NCI-H1105 (cell line): Measurements from ENCODE around the gene PTPMT1.

Source experiments
- DNase-seq: peaks from one replicate; lab custom pipeline; 2025; lab: John Stamatoyannopoulos, UW

Gene PTPMT1

GRCh38 chr11:47578524-47579494, 13.4 kb downstream of the PTPMT1 start, which contains the start of the genes KBTBD4 and NDUFS3:
TSS of gene KBTBD4 (minus strand) at chr11:47578970. CDS start at chr11:47578951, 19 bp downstream.
TSS of gene NDUFS3 (plus strand) at chr11:47579074. CDS start at chr11:47579092, 18 bp downstream.
- DNase-seq = peak; percentile 93

GRCh38 chr11:47583844-47584243, 18.4 kb downstream of the PTPMT1 start:
- DNase-seq = no peak

DNA sequence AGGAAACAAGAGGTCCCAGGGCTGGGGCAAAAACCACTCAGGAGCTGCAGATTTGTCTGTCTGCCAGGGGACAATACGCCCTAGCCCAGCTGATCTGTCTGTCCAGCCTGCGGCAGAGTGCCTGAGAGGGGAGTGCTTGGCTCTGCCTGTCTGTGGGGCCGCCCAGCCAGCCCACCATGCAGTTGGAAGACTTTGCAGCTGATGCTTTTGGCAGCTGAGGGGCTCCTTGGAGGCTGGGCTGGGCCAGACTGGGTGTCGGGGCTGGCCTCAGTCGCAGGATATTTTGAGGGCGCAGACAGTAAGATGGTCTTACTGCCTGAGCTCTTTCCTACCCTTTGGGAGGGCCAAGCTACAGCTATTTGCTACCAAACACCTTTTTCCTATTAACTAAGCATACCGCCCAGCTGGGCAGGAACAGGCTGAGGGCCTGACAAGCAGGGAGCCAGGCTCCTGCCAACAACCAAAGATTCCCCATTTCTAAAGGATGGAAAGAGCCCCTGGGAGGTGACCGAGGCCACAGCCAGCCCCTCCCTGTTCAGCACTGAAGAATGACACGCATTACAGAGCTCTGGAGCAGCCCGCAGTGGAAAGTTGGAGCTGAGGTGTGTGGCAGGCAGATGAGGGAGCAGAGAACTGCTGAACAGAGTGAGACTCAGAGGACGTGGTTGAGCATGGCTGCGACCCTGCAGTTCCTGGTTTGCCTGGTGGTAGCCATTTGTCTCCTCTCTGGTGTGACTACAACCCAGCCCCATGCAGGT, 20.9 kb downstream of the PTPMT1 start, which contains the start of gene FAM180B:
Gene FAM180B (plus strand): TSS at position 581 of the 758 bp plus-strand sequence. CDS start 91 bp downstream, at position 672.
- DNase-seq = no peak

- no peak for DNase-seq
Observed at GRCh38 chr11:47587039-47587716, 21.8 kb downstream of the PTPMT1 start.

DNA sequence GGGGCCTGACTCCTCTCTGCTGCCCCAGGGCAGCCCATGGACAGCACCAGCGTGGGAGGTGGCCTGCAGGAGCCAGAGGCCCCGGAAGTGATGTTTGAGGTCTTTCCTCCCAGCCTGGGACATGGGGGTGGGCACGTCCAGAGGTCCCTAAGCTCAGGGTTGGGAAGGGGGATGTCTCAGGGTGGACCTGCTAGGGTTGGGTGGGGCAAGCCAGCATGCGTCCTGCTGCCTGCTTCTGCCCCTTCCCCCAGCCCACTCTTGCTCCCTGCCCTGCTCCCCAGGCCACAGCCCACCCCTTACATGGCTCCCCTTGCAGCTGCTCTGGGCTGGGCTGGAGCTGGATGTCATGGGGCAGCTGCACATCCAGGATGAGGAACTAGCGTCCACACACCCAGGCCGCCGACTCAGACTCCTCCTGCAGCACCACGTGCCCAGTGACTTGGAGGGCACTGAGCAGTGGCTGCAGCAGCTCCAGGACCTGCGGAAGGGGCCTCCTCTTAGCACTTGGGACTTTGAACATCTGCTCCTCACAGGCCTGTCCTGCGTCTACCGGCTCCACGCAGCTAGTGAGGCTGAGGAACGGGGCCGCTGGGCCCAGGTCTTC, 22.4 kb downstream of the PTPMT1 start:
- no peak for DNase-seq

DNA sequence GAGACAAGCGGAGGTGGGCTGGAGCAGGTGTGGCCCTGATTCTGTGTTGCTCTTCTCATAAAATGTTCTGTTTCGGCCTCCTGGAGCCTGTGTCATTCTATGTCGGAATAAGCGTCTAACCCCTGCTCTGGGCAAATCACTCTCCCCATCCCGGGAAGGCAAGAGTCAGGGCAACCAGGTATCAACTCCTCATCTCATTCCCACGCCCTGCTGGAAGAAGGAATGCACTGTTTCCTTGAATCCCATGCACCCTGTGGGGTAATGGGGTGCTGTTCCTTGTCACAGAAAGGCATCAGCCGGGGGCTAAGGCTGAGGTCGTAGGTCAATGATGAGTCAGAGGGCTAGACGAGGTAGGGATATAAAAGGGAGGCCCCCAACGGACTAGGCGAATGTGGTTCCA, 23.7 kb downstream of the PTPMT1 start:
- DNase-seq = no peak

DNA sequence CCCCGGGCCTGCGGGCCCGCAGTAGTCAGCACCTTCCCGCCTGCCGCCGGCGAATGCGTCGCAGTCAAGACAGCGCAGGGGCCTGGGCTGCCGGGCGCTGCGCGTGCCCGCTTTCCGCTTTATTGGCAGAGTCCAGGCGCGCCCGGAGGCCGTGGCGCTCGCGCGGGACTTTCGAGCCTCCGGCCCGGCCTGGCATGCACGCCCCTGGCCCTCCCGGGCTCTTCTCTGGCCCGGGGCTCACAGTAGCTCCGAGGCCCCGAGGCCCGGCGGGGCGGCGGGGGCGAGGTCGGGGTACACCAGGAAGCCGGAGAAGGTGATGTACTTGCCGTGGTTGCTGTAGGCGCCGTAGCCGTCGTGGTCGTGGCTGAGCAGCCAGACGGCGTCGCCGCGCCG, 24.2 kb downstream of the PTPMT1 start:
- no peak for DNase-seq

DNA sequence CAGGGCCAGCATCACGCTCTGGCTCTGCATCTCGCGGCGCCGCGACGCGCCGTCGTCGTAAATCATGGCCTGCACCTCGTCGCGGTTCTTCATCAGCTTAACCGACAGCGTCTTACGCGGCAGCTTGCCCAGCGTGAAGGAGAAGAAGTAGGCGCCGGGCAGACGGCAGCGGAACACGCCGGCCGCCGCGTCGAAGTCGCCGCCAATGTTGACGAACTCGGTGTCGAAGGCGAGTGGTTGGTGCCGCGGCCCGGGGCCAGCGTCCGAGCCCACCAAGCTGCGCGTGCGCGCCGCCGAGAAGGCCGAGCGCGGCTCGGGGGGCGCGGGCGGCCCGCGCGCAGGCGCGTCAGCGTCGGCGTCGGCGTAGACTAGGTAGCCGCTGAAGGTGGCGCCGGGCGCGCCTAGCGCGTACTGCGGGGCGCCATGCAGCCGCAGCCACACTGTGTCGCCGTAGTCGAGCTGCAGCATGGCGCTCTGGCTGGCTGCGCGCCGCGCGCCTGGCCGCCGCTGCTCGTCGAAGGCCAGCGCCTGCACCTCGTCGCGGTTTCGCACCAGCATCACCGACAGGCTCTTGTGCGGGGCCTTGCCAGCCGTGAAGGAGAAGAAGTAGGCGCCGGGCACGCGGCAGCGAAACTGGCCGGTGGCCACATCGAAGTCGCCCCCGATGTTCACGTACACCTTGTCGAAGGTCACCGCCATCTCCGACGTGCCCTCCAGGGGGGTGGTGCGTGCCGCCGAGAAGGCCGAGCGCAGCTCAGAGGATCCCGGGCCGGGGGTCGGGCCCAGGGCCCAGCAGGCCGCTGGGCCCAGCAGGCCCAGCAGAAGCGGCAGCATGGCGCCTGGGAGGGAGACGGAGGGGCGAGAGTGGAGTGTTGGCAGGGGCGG, 24.8 kb downstream of the PTPMT1 start:
- DNase-seq = no peak

- DNase-seq = no peak
Observed at GRCh38 chr11:47591764-47592163, 26.4 kb downstream of the PTPMT1 start.

GRCh38 chr11:47592251-47592650, 26.9 kb downstream of the PTPMT1 start:
- DNase-seq = no peak

DNA sequence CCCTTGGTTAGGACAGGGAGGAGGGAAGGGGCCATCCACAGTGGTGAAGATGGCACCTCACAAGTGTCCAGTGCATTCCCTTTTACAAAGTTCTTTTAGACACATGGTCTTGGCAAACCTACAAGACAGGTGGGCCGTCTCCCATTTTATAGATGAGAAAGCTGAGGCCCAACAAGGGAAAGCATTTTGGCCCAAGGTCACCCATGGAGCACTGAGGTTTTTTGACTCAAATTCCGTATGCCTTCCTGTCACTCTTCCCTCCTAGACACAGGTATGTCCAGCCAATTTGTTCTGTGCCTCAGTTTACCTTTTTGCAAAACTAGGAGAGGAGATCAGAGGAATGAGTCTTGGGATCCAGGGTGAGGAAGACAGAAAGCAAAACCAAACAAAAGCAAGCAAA, 27.6 kb downstream of the PTPMT1 start:
- no peak for DNase-seq

DNA sequence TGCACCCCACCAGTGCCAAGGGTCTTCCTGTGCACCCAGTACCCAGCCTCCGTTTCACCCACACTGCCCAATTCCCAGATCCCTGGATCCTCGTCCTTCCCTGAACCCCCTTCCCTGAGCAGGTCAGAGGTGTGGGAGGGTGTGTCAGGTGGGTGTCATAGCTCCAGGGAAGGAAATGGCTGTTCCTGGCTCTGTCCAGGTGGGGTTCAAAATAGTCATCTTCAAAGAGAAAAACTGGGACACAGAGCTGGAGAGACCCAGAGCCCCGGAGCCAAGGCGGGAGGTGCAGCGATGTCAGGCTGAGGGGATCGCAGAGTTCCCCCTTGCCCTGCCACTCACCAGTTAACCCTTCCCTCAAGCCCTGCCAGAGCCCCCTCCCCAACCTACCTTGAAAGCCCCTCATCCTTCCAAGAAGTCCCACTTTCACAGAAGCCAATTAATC, 28.1 kb downstream of the PTPMT1 start:
- no peak for DNase-seq

GRCh38 chr11:47593934-47594855, 28.8 kb downstream of the PTPMT1 start, which contains the start of gene C1QTNF4:
TSS of gene C1QTNF4 (minus strand) at chr11:47594411. CDS start at chr11:47590810, 3,601 bp downstream.
- no peak for DNase-seq

- no peak for DNase-seq
Observed at GRCh38 chr11:47595029-47595428, 29.6 kb downstream of the PTPMT1 start.

DNA sequence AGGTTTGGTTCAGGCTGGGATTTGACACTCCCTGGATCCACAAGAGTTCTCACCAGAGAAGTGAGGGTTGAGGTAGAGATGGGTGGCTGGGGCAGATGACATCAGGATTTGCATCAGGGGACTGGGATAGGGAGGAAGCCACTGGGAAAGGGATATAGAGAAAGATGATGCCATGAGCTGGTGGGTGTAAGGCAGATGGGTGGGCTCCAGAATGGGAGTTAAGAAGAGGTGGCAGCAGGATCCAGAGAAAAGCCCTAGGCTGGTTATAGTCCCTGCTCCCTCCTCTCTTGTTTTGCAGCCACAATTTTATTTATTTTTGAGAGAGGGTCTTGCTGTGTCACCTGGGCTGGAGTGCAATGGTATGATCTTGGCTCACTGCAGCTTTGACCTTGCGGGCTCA, 30.6 kb downstream of the PTPMT1 start:
- no peak for DNase-seq

DNA sequence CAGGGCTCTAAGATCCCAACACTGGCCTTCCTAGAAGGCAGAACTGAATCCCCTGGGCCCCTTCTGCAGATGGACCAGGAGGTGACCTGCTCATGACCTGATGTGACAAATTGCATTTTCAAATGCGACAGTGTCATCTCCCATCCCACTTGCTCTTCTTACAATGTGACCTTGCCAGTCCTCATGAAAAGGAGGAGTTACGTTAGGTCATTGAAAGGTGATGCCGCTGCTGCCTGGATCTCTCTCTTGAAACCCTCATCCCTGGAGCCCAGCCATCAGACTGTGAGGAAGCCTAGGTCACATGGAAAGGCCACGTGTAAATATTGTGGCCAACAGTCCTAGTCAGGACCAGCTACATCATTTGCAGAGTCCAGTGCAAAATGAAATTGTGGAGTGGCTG, 34.5 kb downstream of the PTPMT1 start:
- no peak for DNase-seq

- DNase-seq = no peak
Observed at GRCh38 chr11:47603295-47603694, 37.9 kb downstream of the PTPMT1 start.

DNA sequence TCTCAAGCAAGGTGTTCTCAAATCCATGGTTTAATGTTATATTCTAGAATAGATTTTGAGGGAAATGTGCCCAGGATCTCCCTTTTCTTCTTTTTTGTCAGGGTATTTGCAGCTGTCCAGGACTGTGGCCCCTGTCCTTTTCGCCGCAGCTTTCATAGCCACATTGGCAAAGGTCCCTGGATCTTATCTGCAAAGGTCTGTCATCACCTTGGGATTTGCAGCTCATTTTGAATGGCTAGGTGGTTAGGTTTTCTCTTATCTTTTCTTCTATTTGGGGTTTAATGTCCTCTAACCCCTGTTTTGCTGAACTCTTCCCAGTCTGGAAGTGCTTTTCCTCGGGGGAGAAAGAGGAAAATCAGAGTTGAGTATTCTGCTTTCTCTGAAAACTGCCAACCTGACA, 40.5 kb downstream of the PTPMT1 start:
- no peak for DNase-seq

- no peak for DNase-seq
Observed at GRCh38 chr11:47606731-47607130, 41.3 kb downstream of the PTPMT1 start.
